Activated B cell treated with CpG ODN at 0.5 μM for 24 hours (primary cell): ENCODE data around the gene PDE5A. TPM values are rescaled to one million over a fixed set of nuclear protein-coding genes. Genes with fewer than 3 reads are reported as not detected.
"Not testable (repeated sequence)": the region's sequence is repeated elsewhere in the genome, so short reads cannot be mapped to it uniquely, and the experiment has no call there.

Source experiments
- ATAC-seq: fragments of 200-7000 bp; cut with Tn5 transposase; one replicate; pipeline ENCODE4 v1.10.0; 2021; ENCODE audit warnings: low read depth, mild to moderate bottlenecking, moderate library complexity
- CTCF ChIA-PET: fragments of 350-600 bp; sonication (Branson Sonifier 250); formaldehyde crosslinking; loops from one replicate; lab custom pipeline; 2021; ENCODE audit warnings: antibody characterized with exemption; lab: Charles Lee
- POLR2A ChIA-PET: fragments of 350-600 bp; sonication (Branson Sonifier 250); formaldehyde crosslinking; loops from one replicate; lab custom pipeline; 2021; ENCODE audit warnings: antibody characterized with exemption; lab: Charles Lee
- DNase-seq: peaks from one replicate; pipeline ENCODE4 v3.0.0; 2022
- H3K27ac Mint-ChIP-seq: one replicate; pipeline ENCODE4 v1.8.0; 2020; ENCODE audit warnings: mixed read lengths
- H3K27me3 Mint-ChIP-seq: one replicate; pipeline ENCODE4 v1.8.0; 2021; ENCODE audit warnings: mixed read lengths
- H3K36me3 Mint-ChIP-seq: one replicate; pipeline ENCODE4 v1.8.0; 2021; ENCODE audit warnings: low read depth, mixed read lengths
- H3K4me1 Mint-ChIP-seq: one replicate; pipeline ENCODE4 v1.8.0; 2021; ENCODE audit warnings: mixed read lengths
- H3K4me3 Mint-ChIP-seq: one replicate; pipeline ENCODE4 v1.8.0; 2020; ENCODE audit warnings: mild to moderate bottlenecking, mixed read lengths
- H3K9me3 Mint-ChIP-seq: one replicate; pipeline ENCODE4 v1.8.0; 2020; ENCODE audit warnings: mixed read lengths
- CTCF ChIP-seq: fragments of 200-600 bp; IDR thresholded peaks from one replicate; pipeline ENCODE4 v1.8.0; 2022; ENCODE audit warnings: antibody characterized with exemption, mild to moderate bottlenecking
- intact Hi-C: fragments of 100-400 bp; cut with micrococcal nuclease; formaldehyde crosslinking; loops from one replicate; pipeline ENCODE4 v1.15.1; 2024
- total RNA-seq: library from RNA; stranded (reverse); gene quantifications from 2 replicates; pipeline ENCODE4 v1.2.3, GENCODE V29; 2022

PDE5A gene
- total RNA-seq, 1 donor from 2014 or later = 0.47 TPM

GRCh38 chr4:119663160-119663788, 34.7 kb upstream of the PDE5A start:
- intact Hi-C loops = no loop called here
- no peak for ATAC-seq
- no peak for TF ChIP-seq CTCF
- Mint-ChIP-seq H3K27ac (no peak overlapping the region), H3K4me1 (no peaks in the 10 kb centered on the region), H3K4me3 (no peak overlapping the region), H3K36me3 (no peaks in the 10 kb centered on the region), H3K27me3 (peaks cover 10% of the 10 kb centered on the region), H3K9me3 (peaks cover 3% of the 10 kb centered on the region)
- DNase-seq = no peak
- ChIA-PET POLR2A (no interaction called here), CTCF (no interaction called here)

GRCh38 chr4:119662612-119663011, 34.0 kb upstream of the PDE5A start:
- DNase-seq, H3K4me1 Mint-ChIP-seq, intact Hi-C loops, H3K4me3 Mint-ChIP-seq, CTCF ChIA-PET, POLR2A ChIA-PET, H3K27ac Mint-ChIP-seq, ATAC-seq, H3K9me3 Mint-ChIP-seq, H3K36me3 Mint-ChIP-seq: not testable (repeated sequence)
- peaks cover 10% of the 10 kb centered on the region for H3K27me3 Mint-ChIP-seq

DNA sequence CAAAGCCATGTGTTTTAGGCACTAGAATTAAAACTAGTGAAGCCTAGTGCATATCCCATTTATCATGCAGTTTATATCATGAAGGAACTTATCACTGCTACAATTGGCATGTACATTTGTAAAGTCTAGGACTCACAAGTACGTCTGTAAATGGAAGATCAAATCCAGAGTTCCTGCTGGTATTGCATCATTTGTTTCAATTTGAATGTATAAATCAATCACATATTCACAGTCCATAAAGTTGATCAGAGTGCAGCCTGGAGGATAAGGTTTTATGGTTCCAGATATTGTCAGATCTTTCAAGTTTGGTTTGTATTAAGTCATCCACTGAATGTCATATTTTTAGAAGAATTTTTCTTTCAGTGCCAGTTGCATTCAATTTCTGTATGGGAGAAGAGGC, 32.6 kb upstream of the PDE5A start:
- no peak for TF ChIP-seq CTCF
- intact Hi-C loops = no loop called here
- Mint-ChIP-seq H3K27me3 (peaks cover 10% of the 10 kb centered on the region), H3K9me3 (peaks cover 3% of the 10 kb centered on the region), H3K27ac (no peak overlapping the region), H3K4me1 (no peaks in the 10 kb centered on the region), H3K36me3 (no peaks in the 10 kb centered on the region), H3K4me3 (no peak overlapping the region)
- ATAC-seq (no peak), DNase-seq (no peak)
- CTCF ChIA-PET = no interaction called here
- POLR2A ChIA-PET = no interaction called here

DNA sequence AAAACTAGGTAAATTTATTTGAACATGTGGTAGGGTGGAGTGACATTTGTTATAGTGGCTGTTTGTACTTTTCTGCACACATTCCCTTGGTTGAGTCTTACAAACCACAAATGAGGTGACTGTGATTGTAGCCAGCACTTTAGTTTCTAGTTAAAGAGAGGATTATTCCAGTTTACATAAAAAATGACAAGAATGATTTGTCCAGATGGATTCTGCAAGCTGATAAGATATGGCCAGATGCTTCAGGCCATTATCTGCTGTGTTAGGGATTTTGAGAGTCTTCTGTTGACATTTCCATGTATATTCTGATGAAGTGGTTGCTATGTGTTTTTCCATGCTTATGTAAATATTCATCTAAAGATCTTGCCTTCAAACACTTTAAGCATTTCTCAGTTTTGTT, 31.0 kb upstream of the PDE5A start:
- ChIA-PET CTCF (no interaction called here), POLR2A (no interaction called here)
- ATAC-seq = no peak
- Mint-ChIP-seq H3K36me3 (no peaks in the 10 kb centered on the region), H3K4me1 (no peaks in the 10 kb centered on the region), H3K9me3 (peaks cover 3% of the 10 kb centered on the region), H3K27me3 (peaks cover 10% of the 10 kb centered on the region), H3K4me3 (no peak overlapping the region), H3K27ac (no peak overlapping the region)
- intact Hi-C loops = no loop called here
- DNase-seq = no peak
- no peak for TF ChIP-seq CTCF

DNA sequence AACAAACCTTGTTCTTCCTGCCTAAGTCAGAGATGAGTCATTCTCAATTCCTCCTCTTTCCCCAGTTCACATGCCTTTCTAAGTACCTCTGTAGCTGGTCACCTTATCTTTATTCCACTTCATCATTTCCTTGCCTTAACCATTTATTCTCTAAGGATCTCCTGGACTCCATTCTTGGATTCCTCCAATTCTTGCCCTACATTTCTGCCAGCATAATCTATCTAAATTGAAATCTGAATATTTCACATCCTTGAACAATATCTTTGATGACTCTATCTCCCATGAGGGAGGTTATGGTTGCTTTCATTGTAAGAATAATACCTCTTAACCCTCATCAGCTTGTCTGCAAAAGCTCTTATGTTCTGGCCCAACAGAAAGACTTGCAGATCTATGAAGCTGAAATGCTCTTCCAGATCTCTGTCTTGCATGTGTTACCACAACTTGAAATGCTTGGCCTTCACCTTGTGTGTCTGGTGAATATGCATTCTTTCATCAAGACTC, 28.6 kb upstream of the PDE5A start:
- TF ChIP-seq CTCF = no peak
- POLR2A ChIA-PET = no interaction called here
- DNase-seq (no peak), ATAC-seq (no peak)
- intact Hi-C loops = no loop called here
- CTCF ChIA-PET = no interaction called here
- H3K36me3 Mint-ChIP-seq = no peaks in the 10 kb centered on the region
- no peak overlapping the region for H3K27ac Mint-ChIP-seq
- no peaks in the 10 kb centered on the region for H3K9me3 Mint-ChIP-seq
- H3K27me3 Mint-ChIP-seq = peaks cover 4% of the 10 kb centered on the region
- H3K4me3 Mint-ChIP-seq = no peak overlapping the region
- H3K4me1 Mint-ChIP-seq = no peaks in the 10 kb centered on the region

DNA sequence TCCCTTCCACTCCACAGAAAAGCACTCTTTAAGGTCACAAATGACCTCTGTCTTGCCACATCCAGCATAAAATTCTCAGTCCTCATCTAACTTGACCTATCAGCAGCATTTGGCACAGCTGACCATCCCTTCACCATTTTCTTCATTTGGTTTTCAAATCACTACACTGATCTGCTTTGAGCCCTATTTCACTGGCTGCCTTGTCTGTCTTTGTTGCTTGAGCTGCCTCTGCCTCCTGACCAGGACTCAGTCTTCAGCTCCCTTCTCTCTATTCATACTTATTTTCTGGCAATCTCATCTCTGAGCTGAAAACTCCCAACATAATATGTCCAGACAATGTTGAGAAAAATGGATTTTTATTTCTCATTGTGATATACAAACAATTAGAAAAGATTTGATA, 27.7 kb upstream of the PDE5A start:
- POLR2A ChIA-PET = no interaction called here
- no peak for ATAC-seq
- no peak for TF ChIP-seq CTCF

More for the DNA sequence above, 27.7 kb upstream of the PDE5A start:
- Mint-ChIP-seq H3K27me3 (peaks cover 3% of the 10 kb centered on the region), H3K4me3 (no peak overlapping the region), H3K9me3 (no peaks in the 10 kb centered on the region), H3K36me3 (no peaks in the 10 kb centered on the region), H3K4me1 (no peaks in the 10 kb centered on the region), H3K27ac (no peak overlapping the region)
- DNase-seq = no peak
- CTCF ChIA-PET = no interaction called here
- intact Hi-C loops = no loop called here
